Calu3 (cell line): Measurements from ENCODE around the gene TMEM236. TPM values are rescaled to one million over a fixed set of nuclear protein-coding genes. Genes with fewer than 3 reads are reported as not detected.

ENCODE experiments used
- BruUV-seq: library from RNA; stranded (reverse); fragments of 400-500 nt; replicated peaks from 2 replicates; lab custom pipeline; 2021; lab: Mats Ljungman, UMichigan
- CTCF ChIA-PET: fragments of 300-600 bp; sonication (Branson Sonifier 250); formaldehyde crosslinking; loops from one replicate; lab custom pipeline; 2022; ENCODE audit warnings: antibody characterized with exemption; lab: Charles Lee
- DNase-seq: peaks from one replicate; pipeline ENCODE4 v3.0.0; 2022
- H3K27ac Mint-ChIP-seq: one replicate; pipeline ENCODE4 v1.8.0; 2022; ENCODE audit warnings: mixed read lengths; ENCODE audit not compliant: unreplicated experiment
- H3K27me3 Mint-ChIP-seq: one replicate; pipeline ENCODE4 v1.8.0; 2022; ENCODE audit warnings: mixed read lengths; ENCODE audit not compliant: unreplicated experiment
- H3K36me3 Mint-ChIP-seq: one replicate; pipeline ENCODE4 v1.8.0; 2022; ENCODE audit warnings: mild to moderate bottlenecking, moderate library complexity, mixed read lengths; ENCODE audit not compliant: insufficient read depth, unreplicated experiment
- H3K4me1 Mint-ChIP-seq: one replicate; pipeline ENCODE4 v1.8.0; 2022; ENCODE audit warnings: mild to moderate bottlenecking, low read depth, mixed read lengths; ENCODE audit not compliant: unreplicated experiment
- H3K4me3 Mint-ChIP-seq: one replicate; pipeline ENCODE4 v1.8.0; 2022; ENCODE audit warnings: mild to moderate bottlenecking, low read depth, moderate library complexity, mixed read lengths; ENCODE audit not compliant: unreplicated experiment
- H3K9me3 Mint-ChIP-seq: one replicate; pipeline ENCODE4 v1.8.0; 2022; ENCODE audit warnings: low read depth, mixed read lengths; ENCODE audit not compliant: unreplicated experiment
- intact Hi-C: fragments of 100-400 bp; cut with micrococcal nuclease; formaldehyde crosslinking; loops from one replicate; pipeline ENCODE4 v1.10.0; 2022; ENCODE audit not compliant: unreplicated experiment
- total RNA-seq: library from RNA; stranded (reverse); gene quantifications from 2 replicates; pipeline ENCODE4 v1.2.3, GENCODE V29; 2022
- TF ChIP-seq, protein P1 (sequence below): fragments of 200-600 bp; IDR thresholded peaks from one replicate; pipeline ENCODE4 v1.8.0; 2022; ENCODE audit warnings: antibody characterized with exemption; ENCODE audit not compliant: unreplicated experiment

TMEM236 gene
- total RNA-seq, 1 experiment from 2014 or later: 0.38 TPM

DNA sequence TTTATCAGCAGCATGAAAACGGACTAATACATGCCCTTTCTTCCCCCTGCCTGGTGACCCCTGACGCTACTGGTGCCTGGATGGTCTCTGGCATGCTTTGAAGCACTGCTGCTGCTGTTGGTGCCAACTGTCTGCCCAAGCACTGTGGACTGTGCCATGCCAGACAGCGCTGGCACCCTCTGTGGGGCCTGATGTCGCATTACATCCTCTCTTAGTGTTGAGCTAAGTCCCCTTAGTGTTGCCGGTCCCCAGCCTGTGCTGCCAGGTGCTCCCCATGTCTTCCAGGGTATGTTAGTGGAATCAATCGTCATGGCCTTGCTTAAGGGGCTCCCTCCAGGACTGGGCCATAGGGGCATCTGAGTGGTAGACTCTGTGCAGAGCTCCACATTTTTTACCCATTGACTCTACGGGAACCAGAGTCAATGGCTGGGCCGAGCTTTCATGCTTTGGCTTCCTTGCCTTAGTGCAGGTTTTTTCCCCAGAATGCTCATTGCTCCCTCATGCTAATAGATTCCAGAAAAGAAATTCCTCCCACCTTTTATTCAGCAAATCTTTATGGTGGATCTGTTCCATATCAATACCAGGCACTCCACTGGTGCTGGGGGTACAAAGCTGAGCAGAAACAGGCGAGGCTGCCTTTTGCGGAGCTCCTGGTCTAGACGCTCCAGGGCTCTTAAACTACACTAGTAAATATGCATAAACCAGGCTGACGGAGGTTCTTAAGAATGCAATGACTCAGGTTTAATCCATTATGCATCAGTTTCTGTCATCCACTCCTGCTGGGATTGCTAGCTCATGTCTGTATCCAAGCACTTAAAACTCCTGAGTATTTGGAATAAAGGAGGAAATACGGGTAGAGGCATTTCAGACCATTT is 35.3 kb downstream of the TMEM236 start:
- no peak overlapping the region for H3K27ac Mint-ChIP-seq
- CTCF ChIA-PET: no interaction called here
- intact Hi-C loops: no loop called here

DNA sequence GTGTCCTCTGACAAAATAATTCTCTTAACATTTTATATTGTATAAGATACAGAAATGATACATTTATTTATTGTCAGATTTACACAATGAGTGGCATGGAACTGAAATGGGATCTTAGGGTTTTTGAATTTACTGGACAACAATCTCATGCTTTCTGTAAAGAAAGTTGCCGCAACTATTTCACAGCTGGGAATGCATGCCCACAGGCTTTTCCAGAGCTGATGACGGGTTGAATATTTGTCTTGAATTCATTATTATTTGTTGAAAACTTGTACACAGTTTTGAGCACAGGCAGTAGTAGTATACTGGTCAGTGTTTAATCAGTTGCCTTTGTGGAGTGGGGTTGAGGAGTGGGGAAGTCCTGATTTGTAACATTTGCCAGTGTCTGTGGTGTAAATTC is 36.6 kb downstream of the TMEM236 start:
- Mint-ChIP-seq H3K9me3 (no peaks in the 10 kb centered on the region), H3K4me1 (no peaks in the 10 kb centered on the region), H3K27me3 (no peaks in the 10 kb centered on the region), H3K27ac (no peak overlapping the region), H3K36me3 (no peaks in the 10 kb centered on the region), H3K4me3 (no peak overlapping the region)
- no peak for DNase-seq
- TF ChIP-seq, protein P1, sequence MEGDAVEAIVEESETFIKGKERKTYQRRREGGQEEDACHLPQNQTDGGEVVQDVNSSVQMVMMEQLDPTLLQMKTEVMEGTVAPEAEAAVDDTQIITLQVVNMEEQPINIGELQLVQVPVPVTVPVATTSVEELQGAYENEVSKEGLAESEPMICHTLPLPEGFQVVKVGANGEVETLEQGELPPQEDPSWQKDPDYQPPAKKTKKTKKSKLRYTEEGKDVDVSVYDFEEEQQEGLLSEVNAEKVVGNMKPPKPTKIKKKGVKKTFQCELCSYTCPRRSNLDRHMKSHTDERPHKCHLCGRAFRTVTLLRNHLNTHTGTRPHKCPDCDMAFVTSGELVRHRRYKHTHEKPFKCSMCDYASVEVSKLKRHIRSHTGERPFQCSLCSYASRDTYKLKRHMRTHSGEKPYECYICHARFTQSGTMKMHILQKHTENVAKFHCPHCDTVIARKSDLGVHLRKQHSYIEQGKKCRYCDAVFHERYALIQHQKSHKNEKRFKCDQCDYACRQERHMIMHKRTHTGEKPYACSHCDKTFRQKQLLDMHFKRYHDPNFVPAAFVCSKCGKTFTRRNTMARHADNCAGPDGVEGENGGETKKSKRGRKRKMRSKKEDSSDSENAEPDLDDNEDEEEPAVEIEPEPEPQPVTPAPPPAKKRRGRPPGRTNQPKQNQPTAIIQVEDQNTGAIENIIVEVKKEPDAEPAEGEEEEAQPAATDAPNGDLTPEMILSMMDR: no peak
- CTCF ChIA-PET: interaction anchor here (0.6 kb wide), 1 partner anchor 762 kb away, joined by 4 read pairs; no protein-coding TSS in a partner anchor
- no TSS peak for BruUV-seq
- intact Hi-C loops: no loop called here

More for the DNA sequence above, 35.3 kb downstream of the TMEM236 start:
- TF ChIP-seq, protein P1: no peak
- no TSS peak for BruUV-seq
- no peak for DNase-seq
- no peaks in the 10 kb centered on the region for H3K4me1 Mint-ChIP-seq
- no peaks in the 10 kb centered on the region for H3K9me3 Mint-ChIP-seq
- no peaks in the 10 kb centered on the region for H3K36me3 Mint-ChIP-seq
- H3K4me3 Mint-ChIP-seq: no peak overlapping the region
- no peaks in the 10 kb centered on the region for H3K27me3 Mint-ChIP-seq

DNA sequence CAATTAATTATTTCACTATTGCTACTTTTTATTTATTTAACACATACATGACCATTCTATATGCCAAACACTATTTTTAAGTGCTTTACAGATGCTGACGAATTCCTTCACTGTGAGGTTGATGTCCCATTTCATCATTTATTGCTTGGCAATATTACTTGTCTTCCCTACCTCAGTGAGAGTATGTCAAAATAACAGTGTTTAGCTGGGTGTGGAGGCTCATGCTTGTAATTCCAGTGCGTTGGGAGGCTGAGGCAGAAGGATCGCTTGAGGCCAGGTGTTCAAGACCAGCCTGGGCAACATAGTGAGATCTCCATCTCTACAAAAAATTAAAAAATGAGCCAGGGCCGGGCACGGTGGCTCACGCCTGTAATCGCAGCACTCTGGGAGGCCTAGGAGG is 37.4 kb downstream of the TMEM236 start:
- CTCF ChIA-PET: no interaction called here
- intact Hi-C loops: no loop called here
- TF ChIP-seq, protein P1: no peak
- no peak for DNase-seq
- H3K27me3 Mint-ChIP-seq: no peaks in the 10 kb centered on the region
- no peak overlapping the region for H3K4me3 Mint-ChIP-seq
- no peaks in the 10 kb centered on the region for H3K9me3 Mint-ChIP-seq
- no peaks in the 10 kb centered on the region for H3K36me3 Mint-ChIP-seq
- no peak overlapping the region for H3K27ac Mint-ChIP-seq
- H3K4me1 Mint-ChIP-seq: no peaks in the 10 kb centered on the region
- no TSS peak for BruUV-seq

DNA sequence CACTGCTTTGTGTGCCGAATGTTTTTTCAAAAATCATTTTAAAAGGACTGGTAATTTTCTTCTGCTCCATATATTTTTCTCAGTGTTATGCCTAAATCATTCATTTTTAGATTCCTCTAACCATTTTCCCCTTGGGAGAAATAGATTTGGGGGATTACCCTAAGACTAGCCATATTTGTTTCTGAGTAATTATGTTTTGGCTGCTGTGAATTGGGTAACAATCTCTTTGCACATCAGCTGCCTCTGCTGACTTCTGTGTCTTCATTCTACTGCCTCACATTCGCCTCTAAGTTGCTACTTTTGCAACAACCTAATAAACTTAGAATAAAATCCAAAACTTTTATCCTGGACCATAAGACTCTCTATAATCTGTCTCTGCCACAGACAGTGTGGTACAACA is 38.6 kb downstream of the TMEM236 start:
- no peak overlapping the region for H3K27ac Mint-ChIP-seq
- CTCF ChIA-PET: interaction anchor here (1.0 kb wide), 1 partner anchor 9 kb away, joined by 3 read pairs; no protein-coding TSS in a partner anchor
- TF ChIP-seq, protein P1: no peak
- intact Hi-C loops: no loop called here
- H3K4me1 Mint-ChIP-seq: no peaks in the 10 kb centered on the region
- no peaks in the 10 kb centered on the region for H3K9me3 Mint-ChIP-seq
- H3K27me3 Mint-ChIP-seq: no peaks in the 10 kb centered on the region
- no peak overlapping the region for H3K4me3 Mint-ChIP-seq
- H3K36me3 Mint-ChIP-seq: no peaks in the 10 kb centered on the region
- no peak for DNase-seq
- no TSS peak for BruUV-seq
